Peyer's patch (tissue), 4 donors: Measurements from ENCODE around the gene WWC1.

Source experiments
- CTCF ChIP-seq, 6 experiments: fragments of 450-650 bp in 4 of 6; fragments of 200-600 bp in 2 of 6; sonication (generic) in 1 of 6; IDR thresholded peaks; one replicate each; pipeline ENCODE4 v1.5.1; 2017 to 2019; ENCODE audit warnings: antibody characterized with exemption in 6 of 6, mild to moderate bottlenecking in 3 of 6, moderate library complexity in 1 of 6
- POLR2A ChIP-seq, 2 donors: fragments of 450-650 bp; IDR thresholded peaks; one replicate each; pipeline ENCODE4 v1.5.1; 2017; ENCODE audit warnings: antibody characterized with exemption in 2 of 2, mild to moderate bottlenecking in 2 of 2, moderate library complexity in 2 of 2

GRCh38 chr5:168327019-168327421 lies 35.6 kb downstream of the WWC1 start:
- no peak for TF ChIP-seq CTCF (IDR thresholded peaks at IDR 0.05)
- no peak for TF ChIP-seq POLR2A (IDR thresholded peaks at IDR 0.05)
